ENCODE data around the gene GPHN.

The GPHN gene

GRCh38 chr14:66600416-66600815, 92.5 kb downstream of the GPHN start:
- DNase-seq (ENCODE audit: low spot score) = no peak

DNA sequence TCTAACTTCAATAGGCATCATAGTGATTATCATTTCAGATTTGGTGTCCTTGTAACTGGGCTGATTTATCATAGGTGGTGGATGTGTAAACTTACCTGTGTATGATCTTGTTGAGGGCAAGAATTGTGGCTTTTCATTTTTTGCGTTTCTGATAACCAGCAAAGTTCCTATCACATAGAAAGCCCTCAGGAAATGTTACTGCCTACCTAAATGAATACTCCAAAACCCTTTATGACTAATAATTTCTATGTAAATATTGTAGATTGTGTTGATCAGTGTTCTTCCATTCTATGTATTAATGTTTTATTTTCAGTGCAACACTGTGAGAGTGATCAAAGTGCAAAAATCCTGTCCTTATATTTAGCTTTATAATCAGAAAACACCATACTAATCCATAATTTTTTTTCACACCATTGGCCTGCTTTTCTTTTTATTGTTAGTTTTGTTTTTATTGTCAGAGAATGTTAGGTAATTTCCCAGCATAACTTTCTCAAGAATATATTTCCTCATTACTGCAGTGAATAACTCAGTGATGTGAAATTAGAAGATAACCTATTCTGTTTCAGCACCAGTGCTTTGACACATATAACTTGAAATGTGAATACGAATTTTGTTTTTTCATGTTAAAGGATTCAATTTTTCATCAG, 94.1 kb downstream of the GPHN start:
- DNase-seq (ENCODE audit: low spot score) = no peak

- no peak for DNase-seq (ENCODE audit: low spot score)
These were observed 96.0 kb downstream of the GPHN start for GRCh38 chr14:66603945-66604344.

- no peak for DNase-seq (ENCODE audit: low spot score)
These were observed 98.9 kb downstream of the GPHN start for GRCh38 chr14:66606826-66607225.

- peak; percentile 57 for DNase-seq (ENCODE audit: low spot score)
These were observed 102.2 kb downstream of the GPHN start for GRCh38 chr14:66610154-66610563.

GRCh38 chr14:66613344-66613743, 105.4 kb downstream of the GPHN start:
- DNase-seq (ENCODE audit: low spot score) = no peak

- DNase-seq (ENCODE audit: low spot score) = no peak
These were observed 112.0 kb downstream of the GPHN start for GRCh38 chr14:66619952-66620351.

- DNase-seq (ENCODE audit: low spot score) = no peak
These were observed 115.9 kb downstream of the GPHN start for GRCh38 chr14:66623838-66624237.

GRCh38 chr14:66624336-66624937, 116.5 kb downstream of the GPHN start:
- peak; percentile 33 for DNase-seq (ENCODE audit: low spot score)

GRCh38 chr14:66628636-66629035, 120.7 kb downstream of the GPHN start:
- DNase-seq (ENCODE audit: low spot score) = no peak

DNA sequence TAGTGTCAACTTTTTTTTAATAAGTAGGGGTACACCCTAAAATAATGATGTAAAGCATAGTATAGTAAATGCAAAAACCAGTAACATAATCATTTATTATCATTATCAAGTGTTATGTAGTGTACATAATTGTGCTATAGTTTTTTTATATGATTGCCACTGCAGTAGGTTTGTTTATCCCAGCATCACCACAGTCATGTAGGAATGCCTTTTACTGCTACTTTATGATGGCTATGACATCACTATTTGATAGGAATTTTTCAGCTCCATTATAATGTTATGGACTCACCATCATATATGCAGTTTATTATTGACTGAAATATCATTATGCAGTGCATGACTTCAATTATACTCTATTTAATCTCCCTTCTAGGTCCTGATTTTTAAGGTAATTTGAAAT, 121.6 kb downstream of the GPHN start:
- DNase-seq (ENCODE audit: low spot score) = no peak

- no peak for DNase-seq (ENCODE audit: low spot score)
These were observed 126.9 kb downstream of the GPHN start for GRCh38 chr14:66634876-66635275.

DNA sequence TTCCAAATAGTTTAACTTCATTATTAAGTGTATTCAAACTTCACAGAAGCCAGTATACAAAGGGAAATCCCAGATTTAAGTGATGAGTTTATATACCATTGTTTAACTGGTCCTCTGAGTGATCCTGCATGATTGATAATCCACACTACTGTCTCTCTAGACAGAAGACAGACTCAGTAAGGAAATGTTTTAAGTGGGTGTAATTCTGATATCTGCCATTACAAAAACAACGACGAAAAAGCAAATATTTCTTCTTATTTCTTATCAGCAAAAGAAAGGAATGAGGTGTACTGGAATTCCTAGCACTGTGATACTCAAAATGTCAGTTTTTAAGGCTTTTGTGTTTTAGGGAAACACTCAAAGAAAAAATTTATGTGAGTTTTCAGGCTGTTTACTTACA, 127.5 kb downstream of the GPHN start:
- no peak for DNase-seq (ENCODE audit: low spot score)

- DNase-seq (ENCODE audit: low spot score) = no peak
These were observed 128.3 kb downstream of the GPHN start for GRCh38 chr14:66636240-66636639.

DNA sequence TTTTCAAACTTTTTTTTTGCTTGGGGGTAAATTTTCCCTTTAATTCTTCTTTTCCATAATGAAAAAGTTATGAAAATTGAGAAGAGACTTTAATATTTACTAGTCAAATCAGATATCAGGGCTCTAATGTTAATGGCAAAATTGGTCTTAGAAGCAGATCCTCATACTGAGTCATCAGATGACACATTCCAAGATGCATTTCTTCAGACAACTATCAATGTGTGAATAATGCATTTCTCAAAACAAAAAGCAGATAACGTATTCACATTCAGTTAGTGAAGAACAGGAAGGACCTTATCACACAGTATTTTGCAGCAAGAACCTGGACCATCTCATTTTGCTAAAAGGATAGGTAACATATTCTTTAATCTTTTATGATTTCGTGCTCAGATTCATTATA, 130.7 kb downstream of the GPHN start:
- DNase-seq (ENCODE audit: low spot score) = no peak

GRCh38 chr14:66641861-66642635, 134.1 kb downstream of the GPHN start:
- DNase-seq (ENCODE audit: low spot score) = no peak

DNA sequence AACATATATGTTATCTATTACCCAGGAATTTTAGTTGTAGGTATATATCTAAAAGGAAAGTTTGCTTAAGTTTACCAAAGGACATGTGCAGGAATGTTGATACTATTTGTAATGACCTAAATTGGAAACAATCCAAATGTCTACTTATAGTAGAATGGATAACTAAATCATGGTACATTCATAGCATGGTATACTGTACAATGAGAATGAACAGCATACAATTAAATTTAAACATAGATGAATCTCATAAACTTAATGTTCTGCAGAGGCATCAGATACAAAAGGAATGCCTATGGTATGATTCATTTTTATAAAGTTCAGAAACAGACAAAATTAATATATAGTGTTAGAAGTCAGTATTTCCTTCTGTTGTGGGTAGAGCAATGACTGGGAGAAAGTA, 135.4 kb downstream of the GPHN start:
- no peak for DNase-seq (ENCODE audit: low spot score)

- DNase-seq (ENCODE audit: low spot score) = no peak
These were observed 137.8 kb downstream of the GPHN start for GRCh38 chr14:66645716-66646115.

DNA sequence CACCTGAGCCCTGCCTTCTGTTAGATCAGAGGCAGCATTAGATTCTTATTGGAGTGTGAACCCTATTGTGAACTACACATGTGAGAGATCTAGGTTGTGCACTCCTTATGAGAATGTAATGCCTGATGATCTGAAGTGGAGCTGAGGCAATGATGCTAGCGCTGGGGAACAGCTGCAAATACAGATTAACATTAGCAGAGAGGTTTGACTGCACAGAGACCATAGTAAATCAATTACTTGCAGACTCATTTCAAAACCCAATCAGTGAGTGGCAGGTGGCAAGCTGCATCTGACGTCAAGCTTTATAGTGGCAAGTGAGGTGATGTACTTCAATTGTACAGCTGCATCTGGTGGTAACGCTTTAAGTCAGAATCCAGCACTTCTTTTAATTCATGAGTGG, 141.6 kb downstream of the GPHN start:
- no peak for DNase-seq (ENCODE audit: low spot score)

- DNase-seq (ENCODE audit: low spot score) = no peak
These were observed 142.6 kb downstream of the GPHN start for GRCh38 chr14:66650491-66650911.

DNA sequence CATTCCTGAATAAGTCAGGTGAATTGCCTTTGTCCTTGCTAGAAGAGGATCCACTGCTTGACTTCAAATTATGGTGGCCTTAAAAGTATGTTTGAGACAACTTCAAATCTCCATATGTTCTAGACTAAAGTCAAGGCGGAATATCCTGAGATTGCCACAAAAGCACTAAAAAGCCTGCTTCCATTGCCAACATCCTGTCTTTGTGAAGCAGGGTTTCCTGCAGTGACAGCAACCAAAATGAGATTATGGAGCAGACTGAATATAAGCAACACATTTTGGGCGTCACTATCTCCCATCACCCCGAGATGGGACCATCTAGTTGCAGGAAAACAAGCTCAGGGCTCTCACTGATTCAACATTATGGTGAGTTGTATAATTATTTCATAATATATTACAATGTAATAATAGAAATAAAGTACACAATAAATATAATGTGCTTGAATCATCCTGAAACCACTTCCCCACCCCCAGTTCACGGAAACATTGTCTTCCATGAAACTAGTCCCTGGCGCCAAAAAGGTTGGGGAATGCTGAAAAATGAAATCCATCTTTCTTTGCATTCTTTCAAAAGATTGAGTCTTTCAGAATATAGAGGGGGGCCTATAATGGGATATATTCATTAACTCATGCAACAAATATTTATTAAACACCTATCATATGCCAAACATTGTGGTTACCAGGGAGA, 143.7 kb downstream of the GPHN start:
- no peak for DNase-seq (ENCODE audit: low spot score)

- DNase-seq (ENCODE audit: low spot score) = no peak
These were observed 144.7 kb downstream of the GPHN start for GRCh38 chr14:66652525-66653106.
